Fibroblast of skin of abdomen (primary cell): ENCODE measurements around the gene FEZ2.

Source experiments
- DNase-seq: peaks from one replicate; pipeline ENCODE4 v3.0.0-alpha.2; 2013

Gene FEZ2

GRCh38 chr2:36587101-36587500 lies 10.9 kb downstream of the FEZ2 start:
- DNase-seq: no peak

GRCh38 chr2:36586672-36587071 lies 11.3 kb downstream of the FEZ2 start:
- no peak for DNase-seq

- no peak for DNase-seq
Measured at GRCh38 chr2:36584148-36584794, 13.7 kb downstream of the FEZ2 start.

- DNase-seq: no peak
Measured at GRCh38 chr2:36582951-36583350, 15.0 kb downstream of the FEZ2 start.

GRCh38 chr2:36582538-36582937 lies 15.4 kb downstream of the FEZ2 start:
- DNase-seq: no peak

DNA sequence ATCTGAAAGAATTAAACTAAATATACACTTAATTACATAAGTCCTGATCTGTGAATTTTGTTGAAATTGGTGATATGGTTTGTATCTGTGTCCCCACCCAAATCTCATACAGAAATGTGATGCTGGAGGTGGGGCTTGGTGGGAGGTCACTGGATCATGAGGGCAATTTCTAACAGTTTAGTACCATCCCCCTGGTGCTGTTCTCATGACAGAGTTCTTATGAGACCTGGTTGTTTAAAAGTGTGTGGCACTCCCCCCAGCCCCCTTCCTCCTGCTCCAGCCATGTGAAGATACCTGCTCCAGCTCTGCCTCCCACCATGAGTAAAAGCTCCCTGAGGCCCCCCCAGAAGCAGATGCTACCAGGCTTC lies 18.7 kb downstream of the FEZ2 start:
- DNase-seq: no peak

DNA sequence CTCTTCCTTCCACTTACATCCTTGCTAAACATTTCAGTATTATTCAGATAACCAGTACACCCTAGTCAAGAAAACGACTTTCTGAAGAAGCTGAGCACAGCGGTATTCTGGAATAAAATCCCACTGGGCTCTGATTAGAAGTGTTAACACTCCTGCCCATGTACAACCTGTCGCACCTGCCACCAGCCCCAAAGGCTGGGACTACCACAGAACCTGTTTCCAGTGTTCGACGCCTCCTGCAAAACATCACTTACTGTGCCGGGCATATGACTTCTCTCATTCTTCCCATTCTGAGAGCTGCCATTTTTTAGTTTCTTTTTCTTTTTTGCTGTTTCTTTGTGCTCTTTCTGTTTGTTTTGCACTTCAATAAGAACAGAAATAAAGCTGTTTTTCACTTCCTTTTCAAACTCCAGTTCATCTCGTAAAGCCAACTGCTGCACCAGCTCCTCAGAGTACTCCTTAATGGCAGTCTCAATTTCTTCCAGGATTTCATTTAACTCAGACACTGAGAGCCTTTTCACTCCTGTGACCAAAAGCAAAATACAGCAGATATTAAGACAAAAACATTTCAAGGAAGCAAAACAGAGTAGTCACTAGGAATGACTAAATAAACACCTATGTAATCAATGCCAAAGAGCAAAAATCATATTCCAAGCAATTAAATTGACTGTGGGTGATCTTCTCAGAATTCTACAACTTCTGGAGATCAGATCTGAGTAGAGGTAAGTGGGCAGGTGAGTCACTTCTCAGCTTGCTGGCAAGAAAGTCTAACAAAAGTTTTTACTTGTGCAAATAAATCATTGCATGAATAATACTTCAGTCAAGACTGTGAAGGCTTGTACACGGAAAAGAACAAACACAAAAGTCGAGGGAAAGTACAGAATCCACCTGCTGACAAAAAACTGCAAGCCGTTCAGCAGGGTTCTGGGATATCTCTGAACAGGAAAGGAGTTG lies 19.3 kb downstream of the FEZ2 start:
- no peak for DNase-seq

GRCh38 chr2:36577884-36578283 lies 20.1 kb downstream of the FEZ2 start:
- DNase-seq: no peak

DNA sequence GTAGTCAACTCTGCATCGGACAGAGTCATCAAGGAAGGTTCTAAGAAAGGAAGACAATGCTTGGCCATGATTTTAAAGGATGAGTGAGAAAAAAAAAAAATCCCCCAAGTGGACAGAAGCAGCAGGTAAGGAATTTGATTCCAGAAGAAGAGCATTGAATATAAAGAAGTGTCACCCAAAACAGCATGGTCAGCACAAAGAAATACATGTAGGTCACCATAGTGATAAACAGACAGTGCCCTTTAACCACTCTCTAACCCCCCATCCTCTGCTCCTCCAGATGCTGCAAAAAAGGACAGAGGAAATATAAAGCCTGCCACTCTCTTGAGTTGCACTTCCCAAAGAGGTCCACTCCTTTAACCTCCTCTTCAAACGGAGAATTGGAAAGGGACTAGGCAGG lies 23.4 kb downstream of the FEZ2 start:
- no peak for DNase-seq

DNA sequence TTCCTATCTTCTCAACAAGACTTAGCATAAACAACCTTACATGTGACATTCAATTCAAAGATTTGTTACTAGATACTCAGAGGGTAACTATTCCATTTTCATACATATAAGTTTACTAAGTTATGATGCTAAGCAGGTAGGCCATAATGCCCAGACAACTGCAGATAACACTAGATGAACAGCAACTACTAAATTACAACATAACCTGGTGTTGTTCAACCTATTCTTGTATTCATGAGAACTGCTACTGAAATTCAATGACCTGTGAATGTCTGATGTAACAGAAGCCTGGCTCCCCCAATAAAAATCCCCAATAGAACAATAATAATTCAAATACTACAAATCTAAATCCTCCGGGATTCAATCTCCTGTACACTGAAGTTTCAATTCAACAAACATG lies 24.8 kb downstream of the FEZ2 start:
- DNase-seq: no peak

GRCh38 chr2:36572719-36573059 lies 25.3 kb downstream of the FEZ2 start:
- DNase-seq: peak; percentile 69

GRCh38 chr2:36572054-36572718 lies 25.8 kb downstream of the FEZ2 start:
- DNase-seq: no peak

DNA sequence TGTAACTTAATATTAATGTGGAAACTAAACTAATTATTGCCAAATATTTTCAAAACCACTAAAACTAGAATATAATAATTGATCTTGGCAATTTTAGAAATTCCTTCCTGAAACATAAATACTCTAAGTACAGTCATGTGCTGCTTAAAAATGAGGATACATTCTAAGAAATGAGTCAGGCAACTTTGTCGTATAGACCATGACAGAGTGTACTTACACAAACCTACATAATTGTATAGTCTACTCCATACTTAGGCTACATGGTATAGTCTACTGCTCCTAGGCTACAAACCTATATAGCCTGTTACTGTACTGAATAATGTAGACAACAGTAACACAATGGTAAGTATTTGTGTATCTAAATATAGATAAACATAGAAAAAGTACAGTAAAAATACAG lies 27.6 kb downstream of the FEZ2 start:
- peak; percentile 63 for DNase-seq

DNA sequence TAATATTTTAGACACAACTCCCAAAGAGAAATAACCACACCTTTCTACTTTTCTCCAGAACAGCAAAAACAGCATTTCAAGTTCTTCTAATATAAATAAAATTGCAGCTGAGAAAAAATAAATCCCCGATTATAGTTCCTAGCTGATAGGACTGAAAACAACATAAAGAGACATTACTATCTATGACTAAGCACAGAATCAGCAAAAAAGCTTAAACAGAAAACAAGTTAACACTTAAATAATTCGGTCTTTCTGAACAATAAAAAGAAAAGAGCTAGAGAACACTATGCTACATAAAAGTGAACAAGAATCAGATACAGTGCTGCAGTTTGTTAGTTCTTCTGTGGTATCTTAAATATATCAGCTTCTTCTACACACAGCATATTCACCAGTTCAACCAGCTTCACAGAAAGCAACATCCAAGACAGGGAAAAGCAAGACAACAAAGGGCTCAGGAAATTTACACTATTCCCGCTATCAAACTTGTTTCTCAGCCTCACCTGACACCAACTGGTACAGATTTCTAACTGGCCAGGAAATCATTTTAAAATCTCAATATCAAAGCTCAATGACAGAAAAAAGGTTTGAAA lies 28.6 kb downstream of the FEZ2 start:
- DNase-seq: no peak

GRCh38 chr2:36568516-36569246 lies 29.3 kb downstream of the FEZ2 start:
- peak; percentile 61 for DNase-seq

GRCh38 chr2:36567711-36568408 lies 30.1 kb downstream of the FEZ2 start:
- no peak for DNase-seq

DNA sequence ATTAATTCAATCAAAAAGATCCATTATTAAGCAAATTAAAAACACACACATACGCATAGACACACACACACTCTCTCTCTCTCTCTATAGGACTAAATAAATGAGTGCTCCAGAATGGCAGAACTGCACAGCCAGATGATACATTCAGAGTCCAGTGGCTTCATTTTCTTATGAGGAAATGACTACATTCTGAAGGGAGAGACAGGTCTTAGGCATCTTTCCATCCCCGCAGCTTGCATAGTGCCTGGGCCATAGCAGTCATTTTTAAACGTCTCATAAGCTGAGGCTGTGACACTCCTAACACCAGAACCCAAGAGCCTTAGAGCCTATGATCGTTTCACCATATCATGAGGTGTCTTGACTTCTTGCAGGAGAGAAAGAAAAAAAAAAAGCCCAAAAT lies 31.1 kb downstream of the FEZ2 start:
- DNase-seq: no peak

DNA sequence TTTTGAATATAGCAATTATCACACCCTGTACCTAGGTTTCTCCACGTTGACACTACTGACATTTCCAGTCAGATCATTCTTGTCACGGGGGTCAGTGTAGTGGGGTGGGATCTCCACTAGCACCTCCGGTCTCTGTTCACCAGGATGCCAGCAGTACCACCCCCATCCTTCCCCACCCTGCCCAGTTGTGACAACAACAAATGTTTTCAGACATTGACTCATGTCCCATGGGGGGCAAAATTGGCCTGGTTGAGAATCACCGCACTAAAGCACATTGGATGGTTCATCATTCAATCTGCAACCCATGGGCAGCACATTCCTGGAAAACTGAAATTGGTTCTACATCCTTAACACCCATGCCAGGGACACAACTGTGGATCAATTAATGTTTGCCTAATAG lies 32.3 kb downstream of the FEZ2 start:
- DNase-seq: no peak

- DNase-seq: no peak
Measured at GRCh38 chr2:36564377-36564930, 33.5 kb downstream of the FEZ2 start.

DNA sequence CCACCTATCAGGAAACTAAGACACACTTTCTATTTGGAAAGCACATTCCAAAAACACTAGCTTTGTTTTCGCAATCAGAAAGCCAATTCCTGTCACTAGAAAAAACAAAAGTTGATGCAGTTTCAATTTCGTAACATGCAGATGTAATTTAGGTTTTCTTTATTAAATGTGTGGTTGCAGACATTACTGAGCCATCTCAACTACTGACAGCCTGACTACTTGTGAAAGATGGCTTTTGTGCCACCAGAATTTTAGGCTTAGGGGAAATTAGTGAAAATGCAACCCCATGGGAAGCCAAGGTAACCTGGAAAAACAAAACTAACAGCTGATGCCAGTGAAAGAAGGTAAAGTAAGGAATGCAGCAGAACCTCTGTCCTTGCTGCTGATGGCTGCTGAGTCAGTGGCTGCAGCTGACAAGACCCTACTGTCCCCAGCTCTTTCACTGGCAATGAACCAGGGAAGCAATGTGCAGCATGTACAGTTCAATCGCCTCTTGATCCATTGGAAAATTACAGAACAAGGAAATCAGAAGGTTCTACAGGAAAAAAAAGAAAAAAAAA lies 34.9 kb downstream of the FEZ2 start:
- DNase-seq: peak; percentile 49

DNA sequence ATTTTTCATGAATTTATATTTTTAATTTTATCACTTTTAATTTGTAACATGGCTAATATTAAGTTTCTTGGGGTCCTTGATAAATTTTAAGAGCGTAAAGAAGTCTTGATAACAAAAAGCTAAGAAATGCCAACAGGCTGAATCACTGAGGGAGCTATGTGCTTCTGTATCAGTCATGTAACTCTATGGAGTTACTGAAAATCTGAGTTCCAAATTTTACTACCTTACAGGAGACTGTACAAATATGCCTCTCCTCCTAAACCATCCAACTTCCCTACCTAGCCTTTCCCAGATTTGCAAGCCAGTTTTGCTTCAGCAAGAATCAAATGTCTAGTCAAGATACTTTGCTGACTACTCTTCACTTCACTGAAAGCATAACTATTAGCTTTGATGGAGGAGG lies 35.7 kb downstream of the FEZ2 start:
- peak; percentile 69 for DNase-seq
